ENCODE measurements around the gene IDI2.
"Not testable (repeated sequence)": the region's sequence is repeated elsewhere in the genome, so short reads cannot be mapped to it uniquely, and the experiment has no call there.

- not testable (repeated sequence) for TF ChIP-seq CTCF, POLR2A (IDR thresholded peaks at IDR 0.05)
These were observed 15.7 kb downstream of the IDI2 start for GRCh38 chr10:1009947-1010346.
